Panc1 (cell line): ENCODE results near the gene AKR1C2. TPM values are rescaled to one million over a fixed set of nuclear protein-coding genes. Genes with fewer than 3 reads are reported as not detected.

Source experiments
- ATAC-seq: fragments of 200-7000 bp; cut with Tn5 transposase; 2 replicates; pipeline ENCODE4 v1.9.1; 2020; ENCODE audit warnings: mild to moderate bottlenecking, moderate library complexity
- BruUV-seq: library from RNA; stranded (reverse); fragments of 400-500 nt; replicated peaks from 2 replicates; lab custom pipeline; 2021; lab: Mats Ljungman, UMichigan
- CTCF ChIA-PET: fragments of 300-600 bp; sonication (Branson Sonifier 250); formaldehyde crosslinking; loops from one replicate; lab custom pipeline; 2022; ENCODE audit warnings: antibody characterized with exemption; lab: Charles Lee
- POLR2A ChIA-PET: fragments of 300-600 bp; sonication (Branson Sonifier 250); formaldehyde crosslinking; loops from one replicate; lab custom pipeline; 2022; ENCODE audit warnings: antibody characterized with exemption; lab: Charles Lee
- DNase-seq: peaks from one replicate; pipeline ENCODE4 v3.0.0-alpha.2; 2010; ENCODE audit warnings: low read depth, low spot score
- H3K27ac ChIP-seq: 2 replicates; pipeline ENCODE4 v1.5.1; 2011; ENCODE audit warnings: mild to moderate bottlenecking, low read length, inconsistent platforms
- H3K27me3 ChIP-seq: fragments of 200-500 bp; sonication (Bioruptor generic); 2 replicates; pipeline ENCODE4 v1.6.0; 2014; ENCODE audit warnings: low read length, inconsistent platforms; ENCODE audit not compliant: control insufficient read depth, insufficient read depth
- H3K36me3 ChIP-seq: fragments of 200-500 bp; sonication (Bioruptor generic); 2 replicates; pipeline ENCODE4 v1.5.1; 2014; ENCODE audit warnings: inconsistent platforms, mild to moderate bottlenecking, low read length, moderate library complexity; ENCODE audit not compliant: control insufficient read depth, insufficient read depth
- H3K4me1 ChIP-seq: 2 replicates; pipeline ENCODE4 v1.5.1; 2011; ENCODE audit warnings: inconsistent platforms, mild to moderate bottlenecking, low read length, moderate library complexity; ENCODE audit not compliant: control insufficient read depth, insufficient read depth
- H3K4me3 ChIP-seq, 2 experiments: 2 replicates each; pipeline ENCODE4 v1.5.1; 2011 to 2012; ENCODE audit warnings: low read depth in 2 of 2, low read length in 2 of 2, mild to moderate bottlenecking in 2 of 2, inconsistent platforms in 1 of 2, moderate library complexity in 1 of 2
- H3K9me3 ChIP-seq: fragments of 200-500 bp; sonication (Bioruptor generic); 2 replicates; pipeline ENCODE4 v1.5.1; 2014; ENCODE audit warnings: low read depth, mild to moderate bottlenecking, inconsistent platforms, low read length, moderate library complexity; ENCODE audit not compliant: control insufficient read depth, insufficient read depth
- CTCF ChIP-seq: fragments of 450-650 bp; IDR thresholded peaks from 2 replicates; pipeline ENCODE4 v1.5.1; 2017; ENCODE audit warnings: mild to moderate bottlenecking
- POLR2AphosphoS5 ChIP-seq: IDR thresholded peaks from 2 replicates; pipeline ENCODE4 v1.6.1; 2012; ENCODE audit warnings: mild to moderate bottlenecking, low read depth, low read length, moderate library complexity
- REST ChIP-seq, 2 experiments: IDR thresholded peaks; 2 replicates each; pipeline ENCODE4 v1.6.1; 2011 to 2012; ENCODE audit warnings: low read depth in 2 of 2, control low read depth in 1 of 2, low read length in 1 of 2, mild to moderate bottlenecking in 1 of 2, moderate library complexity in 1 of 2; ENCODE audit not compliant: insufficient read depth in 1 of 2
- SIN3A ChIP-seq: IDR thresholded peaks from 2 replicates; pipeline ENCODE4 v1.6.1; 2012; ENCODE audit warnings: low read depth, mild to moderate bottlenecking, low read length, moderate library complexity, borderline replicate concordance; ENCODE audit not compliant: insufficient read depth
- TCF7L2 ChIP-seq: IDR thresholded peaks from 2 replicates; pipeline ENCODE4 v1.6.1; 2011; ENCODE audit warnings: mild to moderate bottlenecking, low read depth, low read length, inconsistent platforms
- in situ Hi-C: cut with HindIII; loops from 2 replicates; pipeline ENCODE4 v1.10.0; 2016; ENCODE audit warnings: low sequenced_read_pairs, low pct_unique_long_range_greater_than_20kb
- intact Hi-C: fragments of 100-400 bp; cut with micrococcal nuclease; formaldehyde crosslinking; loops from one replicate; pipeline ENCODE4 v1.10.0; 2022; ENCODE audit not compliant: unreplicated experiment
- total RNA-seq: library from RNA; stranded (reverse); gene quantifications from one replicate; pipeline ENCODE4 v1.2.1, GENCODE V29; 2021; ENCODE audit not compliant: unreplicated experiment

The AKR1C2 gene
- total RNA-seq, 1 experiment from 2014 or later, result 0.33 TPM

GRCh38 chr10:5046410-5046809, 42.8 kb upstream of the AKR1C2 start:
- no TSS peak for BruUV-seq
- no peaks in the 10 kb centered on the region for H3K9me3 ChIP-seq
- CTCF ChIA-PET, result no interaction called here
- no peak overlapping the region for H3K27ac ChIP-seq
- no peak for DNase-seq
- intact Hi-C loops, result no loop called here
- H3K36me3 ChIP-seq, result no peaks in the 10 kb centered on the region
- no peaks in the 10 kb centered on the region for H3K4me1 ChIP-seq
- in situ Hi-C loops, result no loop called here
- ATAC-seq, result no peak
- no peaks in the 10 kb centered on the region for H3K27me3 ChIP-seq
- H3K4me3 ChIP-seq, result no peak overlapping the region
- no peak for TF ChIP-seq CTCF
- no peak for TF ChIP-seq TCF7L2
- no peak for TF ChIP-seq POLR2AphosphoS5
- no peak for TF ChIP-seq SIN3A
- TF ChIP-seq REST (IDR thresholded peaks at IDR 0.05; ENCODE audit: insufficient read depth in 1 of 2, low read depth in 2 of 2, low read length in 1 of 2), result no peak
- POLR2A ChIA-PET, result no interaction called here

DNA sequence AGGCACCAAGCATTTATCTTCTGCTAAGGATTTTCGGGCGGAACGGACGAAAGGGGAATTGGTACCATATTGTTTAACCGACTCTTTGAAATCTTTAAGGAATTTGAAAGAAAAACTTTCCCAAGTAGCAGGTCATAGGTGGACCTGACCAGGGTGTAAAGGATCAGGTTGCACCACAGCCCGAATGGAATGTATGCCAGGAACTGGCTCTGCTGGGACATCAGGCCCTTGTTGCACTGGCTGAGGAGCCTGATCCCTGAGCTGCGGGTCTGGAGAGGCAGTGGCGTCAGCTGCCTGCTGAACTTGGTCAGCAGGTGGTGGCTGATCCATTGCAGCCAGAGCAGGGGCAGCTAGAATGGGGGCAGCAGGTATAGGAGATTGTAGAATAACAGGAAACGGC, 41.4 kb upstream of the AKR1C2 start:
- H3K4me3 ChIP-seq, result no peak overlapping the region
- no peak for ATAC-seq
- TF ChIP-seq TCF7L2, result no peak
- TF ChIP-seq SIN3A, result no peak
- TF ChIP-seq CTCF, result no peak
- TF ChIP-seq POLR2AphosphoS5, result no peak
- TF ChIP-seq REST (IDR thresholded peaks at IDR 0.05; ENCODE audit: insufficient read depth in 1 of 2, low read depth in 2 of 2, low read length in 1 of 2), result no peak
- no TSS peak for BruUV-seq
- H3K27me3 ChIP-seq, result no peaks in the 10 kb centered on the region
- H3K9me3 ChIP-seq, result no peaks in the 10 kb centered on the region
- intact Hi-C loops (no loop called here), in situ Hi-C loops (no loop called here)
- no peak overlapping the region for H3K27ac ChIP-seq
- no peaks in the 10 kb centered on the region for H3K4me1 ChIP-seq
- ChIA-PET CTCF (no interaction called here), POLR2A (no interaction called here)
- H3K36me3 ChIP-seq, result no peaks in the 10 kb centered on the region
- DNase-seq, result no peak
